Measurements from ENCODE around the gene ADCY5.

Gene ADCY5

GRCh38 chr3:123311201-123311600 is 137.7 kb downstream of the ADCY5 start:
- DNase-seq (ENCODE audit: low read depth), result no peak
- no peak overlapping the region for H3K4me3 ChIP-seq (replicated peaks; ENCODE audit: low read depth, low read length)
- no peak for TF ChIP-seq CTCF (IDR thresholded peaks at IDR 0.05; ENCODE audit: low read length, missing control alignments)

- H3K4me3 ChIP-seq (replicated peaks; ENCODE audit: low read depth, low read length), result no peak overlapping the region
- no peak for DNase-seq (ENCODE audit: low read depth)
Measured at GRCh38 chr3:123310741-123311140, 138.1 kb downstream of the ADCY5 start.

GRCh38 chr3:123310186-123310585 is 138.7 kb downstream of the ADCY5 start:
- no peak for DNase-seq (ENCODE audit: low read depth)
- no peak overlapping the region for H3K4me3 ChIP-seq (replicated peaks; ENCODE audit: low read depth, low read length)
- no peak for TF ChIP-seq CTCF (IDR thresholded peaks at IDR 0.05; ENCODE audit: low read length, missing control alignments)

More at GRCh38 chr3:123310741-123311140, 138.1 kb downstream of the ADCY5 start:
- TF ChIP-seq CTCF (IDR thresholded peaks at IDR 0.05; ENCODE audit: low read length, missing control alignments), result no peak

GRCh38 chr3:123307064-123307463 is 141.8 kb downstream of the ADCY5 start:
- no peak for DNase-seq (ENCODE audit: low read depth)
- no peak overlapping the region for H3K4me3 ChIP-seq (replicated peaks; ENCODE audit: low read depth, low read length)
- TF ChIP-seq CTCF (IDR thresholded peaks at IDR 0.05; ENCODE audit: low read length, missing control alignments), result no peak

GRCh38 chr3:123305192-123305591 is 143.7 kb downstream of the ADCY5 start:
- DNase-seq (ENCODE audit: low read depth), result no peak
- TF ChIP-seq CTCF (IDR thresholded peaks at IDR 0.05; ENCODE audit: low read length, missing control alignments), result no peak
- H3K4me3 ChIP-seq (replicated peaks; ENCODE audit: low read depth, low read length), result no peak overlapping the region

- DNase-seq (ENCODE audit: low read depth), result no peak
- no peak overlapping the region for H3K4me3 ChIP-seq (replicated peaks; ENCODE audit: low read depth, low read length)
- no peak for TF ChIP-seq CTCF (IDR thresholded peaks at IDR 0.05; ENCODE audit: low read length, missing control alignments)
Measured at GRCh38 chr3:123303976-123304560, 144.8 kb downstream of the ADCY5 start.

GRCh38 chr3:123302961-123303360 is 145.9 kb downstream of the ADCY5 start:
- H3K4me3 ChIP-seq (replicated peaks; ENCODE audit: low read depth, low read length), result no peak overlapping the region
- no peak for DNase-seq (ENCODE audit: low read depth)
- no peak for TF ChIP-seq CTCF (IDR thresholded peaks at IDR 0.05; ENCODE audit: low read length, missing control alignments)

All from fibroblast of pulmonary artery (primary cell).